Ascending aorta (tissue), 2 donors: ENCODE results near the gene DDAH1. TPM values are rescaled to one million over a fixed set of nuclear protein-coding genes. Genes with fewer than 3 reads are reported as not detected.

Experiments
- DNase-seq, 2 donors: peaks; one replicate each; pipeline ENCODE4 v3.0.0-alpha.2; 2019; ENCODE audit warnings: low spot score in 2 of 2
- H3K27ac ChIP-seq, 2 donors: fragments of 200-600 bp; sonication (generic); one replicate each; pipeline ENCODE4 v1.5.1; 2016 to 2017; ENCODE audit warnings: mild to moderate bottlenecking in 1 of 2
- H3K27me3 ChIP-seq: fragments of 200-600 bp; sonication (generic); one replicate; pipeline ENCODE4 v1.5.1; 2017
- H3K36me3 ChIP-seq, 2 donors: fragments of 200-600 bp; sonication (generic); one replicate each; pipeline ENCODE4 v1.5.1; 2016
- H3K4me1 ChIP-seq, 2 donors: fragments of 200-600 bp; sonication (generic); one replicate each; pipeline ENCODE4 v1.5.1; 2016 to 2017; ENCODE audit warnings: mild to moderate bottlenecking in 1 of 2
- H3K4me3 ChIP-seq, 2 donors: fragments of 200-600 bp; sonication (generic); one replicate each; pipeline ENCODE4 v1.5.1; 2016 to 2017; ENCODE audit warnings: mild to moderate bottlenecking in 1 of 2
- H3K9me3 ChIP-seq, 2 donors: fragments of 200-600 bp; sonication (generic); one replicate each; pipeline ENCODE4 v1.5.1; 2016
- CTCF ChIP-seq, 3 experiments: fragments of 200-600 bp in 2 of 3; fragments of 450-650 bp in 1 of 3; sonication (generic) in 2 of 3; IDR thresholded peaks; one replicate each; pipeline ENCODE4 v1.5.1; 2016 to 2019; ENCODE audit warnings: antibody characterized with exemption in 3 of 3, mild to moderate bottlenecking in 1 of 3, moderate library complexity in 1 of 3
- intact Hi-C: fragments of 100-400 bp; cut with DNase I; formaldehyde crosslinking; loops from one replicate; pipeline ENCODE4 v1.15.1; 2023
- total RNA-seq: library from RNA; depleted of rRNA; stranded (reverse); fragments of >200 nt; gene quantifications from one replicate; pipeline ENCODE4 v1.1.0, GENCODE V29; 2016

The DDAH1 gene
- total RNA-seq, 1 donor from 2014 or later: 8.5 TPM

GRCh38 chr1:85462931-85463649 is 1.9 kb downstream of the DDAH1 start:
- Histone ChIP-seq H3K27me3 (no peaks in the 10 kb centered on the region), H3K27ac (no peak overlapping the region), H3K4me3 (peak overlapping the region; percentile 86 to 90), H3K4me1 (peaks cover 0 to 4% of the 10 kb centered on the region in 2 donors), H3K36me3 (no peaks in the 10 kb centered on the region), H3K9me3 (no peaks in the 10 kb centered on the region)
- TF ChIP-seq CTCF (IDR thresholded peaks at IDR 0.05): no peak
- intact Hi-C loops: loop anchor here (5.0 to 10.0 kb wide), 4 partner anchors 58 to 232 kb away; no protein-coding TSS in a partner anchor
- no peak for DNase-seq

- no peaks in the 10 kb centered on the region for H3K36me3 ChIP-seq
- TF ChIP-seq CTCF (IDR thresholded peaks at IDR 0.05): no peak
- DNase-seq: no peak
- intact Hi-C loops: loop anchor here (5.0 to 10.0 kb wide), 4 partner anchors 57 to 233 kb away; no protein-coding TSS in a partner anchor
- no peaks in the 10 kb centered on the region for H3K27me3 ChIP-seq
- H3K4me3 ChIP-seq: no peak overlapping the region
- peaks cover 0 to 4% of the 10 kb centered on the region in 2 donors for H3K4me1 ChIP-seq
- H3K9me3 ChIP-seq: no peaks in the 10 kb centered on the region
- H3K27ac ChIP-seq: no peak overlapping the region
Measured at GRCh38 chr1:85461216-85461918, 3.6 kb downstream of the DDAH1 start.

DNA sequence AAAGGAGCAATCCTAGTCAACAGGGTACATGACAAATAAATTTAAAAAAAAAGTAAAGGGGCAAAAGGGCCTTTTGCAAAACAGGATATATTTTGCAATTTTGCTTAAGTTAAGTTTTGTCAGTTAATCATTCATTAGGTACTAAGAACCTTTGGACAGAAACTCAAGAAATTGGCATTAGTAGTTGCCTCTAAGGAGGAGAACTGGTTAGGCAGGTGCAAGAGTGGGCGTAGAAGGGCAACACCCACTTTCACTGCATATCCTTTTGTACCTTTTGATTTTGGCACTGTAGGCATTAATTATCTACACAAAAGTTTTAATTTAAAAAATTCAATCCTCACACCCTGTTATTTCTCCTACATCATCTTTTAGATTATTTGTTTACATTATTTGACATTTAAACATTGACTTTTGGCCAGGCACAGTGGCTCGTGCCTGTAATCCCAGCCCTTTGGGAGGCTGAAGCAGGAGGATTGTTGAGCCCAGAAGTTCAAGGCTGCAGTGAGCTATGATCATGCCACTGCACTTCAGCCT is 4.3 kb downstream of the DDAH1 start:
- no peak overlapping the region for H3K4me3 ChIP-seq
- H3K27me3 ChIP-seq: no peaks in the 10 kb centered on the region
- peaks cover 0 to 4% of the 10 kb centered on the region in 2 donors for H3K4me1 ChIP-seq
- intact Hi-C loops: loop anchor here (5.0 to 10.0 kb wide), 4 partner anchors 56 to 234 kb away; no protein-coding TSS in a partner anchor
- no peaks in the 10 kb centered on the region for H3K36me3 ChIP-seq
- no peak for TF ChIP-seq CTCF (IDR thresholded peaks at IDR 0.05)
- H3K9me3 ChIP-seq: no peaks in the 10 kb centered on the region
- no peak for DNase-seq
- no peak overlapping the region for H3K27ac ChIP-seq

- Histone ChIP-seq H3K27ac (no peak overlapping the region), H3K9me3 (no peaks in the 10 kb centered on the region), H3K4me3 (no peak overlapping the region), H3K4me1 (peaks cover 4% of the 10 kb centered on the region in 2 donors), H3K27me3 (no peaks in the 10 kb centered on the region), H3K36me3 (no peaks in the 10 kb centered on the region)
- DNase-seq: no peak
- TF ChIP-seq CTCF (IDR thresholded peaks at IDR 0.05): no peak
- intact Hi-C loops: no loop called here
Measured at GRCh38 chr1:85459290-85459689, 5.7 kb downstream of the DDAH1 start.

- no peak for TF ChIP-seq CTCF (IDR thresholded peaks at IDR 0.05)
- no peaks in the 10 kb centered on the region for H3K27me3 ChIP-seq
- no peaks in the 10 kb centered on the region for H3K9me3 ChIP-seq
- H3K4me1 ChIP-seq: peaks cover 0 to 11% of the 10 kb centered on the region in 2 donors
- H3K4me3 ChIP-seq: no peak overlapping the region
- DNase-seq: no peak
- intact Hi-C loops: no loop called here
- no peaks in the 10 kb centered on the region for H3K36me3 ChIP-seq
- H3K27ac ChIP-seq: peak overlapping the region; percentile 17 to 38
Measured at GRCh38 chr1:85454214-85454613, 10.7 kb downstream of the DDAH1 start.
